HEK293 (cell line): ENCODE data around the gene NIT1.

Experiments used
- GLI4 ChIP-seq: fragments of 450-650 bp; formaldehyde crosslinking; IDR thresholded peaks from 2 replicates; pipeline ENCODE4 v1.5.1; 2016; ENCODE audit warnings: missing biosample characterization, missing genetic modification characterization
- IKZF3 ChIP-seq: fragments of 450-650 bp; IDR thresholded peaks from 2 replicates; pipeline ENCODE4 v1.5.0; 2018; ENCODE audit warnings: missing biosample characterization, mild to moderate bottlenecking, missing genetic modification characterization, moderate library complexity
- SCRT2 ChIP-seq: fragments of 450-650 bp; formaldehyde crosslinking; IDR thresholded peaks from 2 replicates; pipeline ENCODE4 v1.5.1; 2016; ENCODE audit warnings: missing biosample characterization, missing genetic modification characterization
- YY2 ChIP-seq: fragments of 450-650 bp; formaldehyde crosslinking; IDR thresholded peaks from 2 replicates; pipeline ENCODE4 v1.5.1; 2016; ENCODE audit warnings: missing biosample characterization, missing genetic modification characterization
- ZBTB10 ChIP-seq: fragments of 450-650 bp; formaldehyde crosslinking; IDR thresholded peaks from 2 replicates; pipeline ENCODE4 v1.5.1; 2016; ENCODE audit warnings: missing biosample characterization, missing genetic modification characterization
- ZNF138 ChIP-seq: fragments of 450-650 bp; formaldehyde crosslinking; IDR thresholded peaks from 2 replicates; pipeline ENCODE4 v1.5.1; 2016; ENCODE audit warnings: missing biosample characterization, missing genetic modification characterization, borderline replicate concordance
- ZNF24 ChIP-seq: fragments of 450-650 bp; formaldehyde crosslinking; IDR thresholded peaks from 2 replicates; pipeline ENCODE4 v1.5.1; 2016; ENCODE audit warnings: missing biosample characterization, missing genetic modification characterization
- ZNF335 ChIP-seq: fragments of 450-650 bp; formaldehyde crosslinking; conservative IDR thresholded peaks from 2 replicates; pipeline ENCODE4 v1.5.1; 2016; ENCODE audit warnings: missing biosample characterization, missing genetic modification characterization
- ZNF404 ChIP-seq: fragments of 450-650 bp; formaldehyde crosslinking; IDR thresholded peaks from 2 replicates; pipeline ENCODE4 v1.5.1; 2017; ENCODE audit warnings: missing biosample characterization, missing genetic modification characterization
- ZNF514 ChIP-seq: fragments of 450-650 bp; formaldehyde crosslinking; IDR thresholded peaks from 2 replicates; pipeline ENCODE4 v1.5.1; 2016; ENCODE audit warnings: missing biosample characterization, missing genetic modification characterization
- ZNF792 ChIP-seq: fragments of 450-650 bp; formaldehyde crosslinking; IDR thresholded peaks from 2 replicates; pipeline ENCODE4 v1.5.1; 2016; ENCODE audit warnings: missing biosample characterization, missing genetic modification characterization
- ZNF837 ChIP-seq: fragments of 450-650 bp; formaldehyde crosslinking; IDR thresholded peaks from 2 replicates; pipeline ENCODE4 v1.5.1; 2016; ENCODE audit warnings: missing biosample characterization, missing genetic modification characterization
- ZSCAN4 ChIP-seq: fragments of 450-650 bp; formaldehyde crosslinking; IDR thresholded peaks from 2 replicates; pipeline ENCODE4 v1.5.1; 2017; ENCODE audit warnings: missing biosample characterization, missing genetic modification characterization
- TF ChIP-seq, protein P1 (sequence below): fragments of 450-650 bp; formaldehyde crosslinking; conservative IDR thresholded peaks from 2 replicates; pipeline ENCODE4 v1.5.1; 2016; ENCODE audit warnings: low read depth, missing biosample characterization, missing genetic modification characterization
- TF ChIP-seq, protein P2 (sequence below): fragments of 450-650 bp; formaldehyde crosslinking; IDR thresholded peaks from 2 replicates; pipeline ENCODE4 v1.5.1; 2016; ENCODE audit warnings: missing biosample characterization, missing genetic modification characterization
- TF ChIP-seq, protein P3 (sequence below): fragments of 450-650 bp; formaldehyde crosslinking; IDR thresholded peaks from 2 replicates; pipeline ENCODE4 v1.5.1; 2016; ENCODE audit warnings: missing biosample characterization, missing genetic modification characterization
- TF ChIP-seq, protein P4 (sequence below): fragments of 450-650 bp; formaldehyde crosslinking; IDR thresholded peaks from 2 replicates; pipeline ENCODE4 v1.5.1; 2016; ENCODE audit warnings: missing biosample characterization, missing genetic modification characterization, borderline replicate concordance

NIT1 gene

GRCh38 chr1:161166669-161167548 is 49.0 kb downstream of the NIT1 start (continued):
- TF ChIP-seq, protein P1, sequence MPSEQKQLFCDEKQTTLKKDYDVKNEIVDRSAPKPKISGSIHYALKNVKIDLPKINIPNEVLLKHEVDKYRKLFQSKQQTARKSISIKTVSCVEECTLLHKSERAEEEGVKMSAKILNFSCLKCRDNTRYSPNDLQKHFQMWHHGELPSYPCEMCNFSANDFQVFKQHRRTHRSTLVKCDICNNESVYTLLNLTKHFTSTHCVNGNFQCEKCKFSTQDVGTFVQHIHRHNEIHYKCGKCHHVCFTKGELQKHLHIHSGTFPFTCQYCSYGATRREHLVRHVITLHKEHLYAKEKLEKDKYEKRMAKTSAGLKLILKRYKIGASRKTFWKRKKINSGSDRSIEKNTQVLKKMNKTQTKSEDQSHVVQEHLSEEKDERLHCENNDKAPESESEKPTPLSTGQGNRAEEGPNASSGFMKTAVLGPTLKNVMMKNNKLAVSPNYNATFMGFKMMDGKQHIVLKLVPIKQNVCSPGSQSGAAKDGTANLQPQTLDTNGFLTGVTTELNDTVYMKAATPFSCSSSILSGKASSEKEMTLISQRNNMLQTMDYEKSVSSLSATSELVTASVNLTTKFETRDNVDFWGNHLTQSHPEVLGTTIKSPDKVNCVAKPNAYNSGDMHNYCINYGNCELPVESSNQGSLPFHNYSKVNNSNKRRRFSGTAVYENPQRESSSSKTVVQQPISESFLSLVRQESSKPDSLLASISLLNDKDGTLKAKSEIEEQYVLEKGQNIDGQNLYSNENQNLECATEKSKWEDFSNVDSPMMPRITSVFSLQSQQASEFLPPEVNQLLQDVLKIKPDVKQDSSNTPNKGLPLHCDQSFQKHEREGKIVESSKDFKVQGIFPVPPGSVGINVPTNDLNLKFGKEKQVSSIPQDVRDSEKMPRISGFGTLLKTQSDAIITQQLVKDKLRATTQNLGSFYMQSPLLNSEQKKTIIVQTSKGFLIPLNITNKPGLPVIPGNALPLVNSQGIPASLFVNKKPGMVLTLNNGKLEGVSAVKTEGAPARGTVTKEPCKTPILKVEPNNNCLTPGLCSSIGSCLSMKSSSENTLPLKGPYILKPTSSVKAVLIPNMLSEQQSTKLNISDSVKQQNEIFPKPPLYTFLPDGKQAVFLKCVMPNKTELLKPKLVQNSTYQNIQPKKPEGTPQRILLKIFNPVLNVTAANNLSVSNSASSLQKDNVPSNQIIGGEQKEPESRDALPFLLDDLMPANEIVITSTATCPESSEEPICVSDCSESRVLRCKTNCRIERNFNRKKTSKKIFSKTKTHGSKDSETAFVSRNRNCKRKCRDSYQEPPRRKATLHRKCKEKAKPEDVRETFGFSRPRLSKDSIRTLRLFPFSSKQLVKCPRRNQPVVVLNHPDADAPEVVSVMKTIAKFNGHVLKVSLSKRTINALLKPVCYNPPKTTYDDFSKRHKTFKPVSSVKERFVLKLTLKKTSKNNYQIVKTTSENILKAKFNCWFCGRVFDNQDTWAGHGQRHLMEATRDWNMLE (tag by site-specific recombination): no peak
- TF ChIP-seq, protein P2, sequence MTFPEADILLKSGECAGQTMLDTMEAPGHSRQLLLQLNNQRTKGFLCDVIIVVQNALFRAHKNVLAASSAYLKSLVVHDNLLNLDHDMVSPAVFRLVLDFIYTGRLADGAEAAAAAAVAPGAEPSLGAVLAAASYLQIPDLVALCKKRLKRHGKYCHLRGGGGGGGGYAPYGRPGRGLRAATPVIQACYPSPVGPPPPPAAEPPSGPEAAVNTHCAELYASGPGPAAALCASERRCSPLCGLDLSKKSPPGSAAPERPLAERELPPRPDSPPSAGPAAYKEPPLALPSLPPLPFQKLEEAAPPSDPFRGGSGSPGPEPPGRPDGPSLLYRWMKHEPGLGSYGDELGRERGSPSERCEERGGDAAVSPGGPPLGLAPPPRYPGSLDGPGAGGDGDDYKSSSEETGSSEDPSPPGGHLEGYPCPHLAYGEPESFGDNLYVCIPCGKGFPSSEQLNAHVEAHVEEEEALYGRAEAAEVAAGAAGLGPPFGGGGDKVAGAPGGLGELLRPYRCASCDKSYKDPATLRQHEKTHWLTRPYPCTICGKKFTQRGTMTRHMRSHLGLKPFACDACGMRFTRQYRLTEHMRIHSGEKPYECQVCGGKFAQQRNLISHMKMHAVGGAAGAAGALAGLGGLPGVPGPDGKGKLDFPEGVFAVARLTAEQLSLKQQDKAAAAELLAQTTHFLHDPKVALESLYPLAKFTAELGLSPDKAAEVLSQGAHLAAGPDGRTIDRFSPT (tag by site-specific recombination): no peak
- TF ChIP-seq ZNF335 (tag by site-specific recombination): peak; percentile 98
- TF ChIP-seq, protein P3, sequence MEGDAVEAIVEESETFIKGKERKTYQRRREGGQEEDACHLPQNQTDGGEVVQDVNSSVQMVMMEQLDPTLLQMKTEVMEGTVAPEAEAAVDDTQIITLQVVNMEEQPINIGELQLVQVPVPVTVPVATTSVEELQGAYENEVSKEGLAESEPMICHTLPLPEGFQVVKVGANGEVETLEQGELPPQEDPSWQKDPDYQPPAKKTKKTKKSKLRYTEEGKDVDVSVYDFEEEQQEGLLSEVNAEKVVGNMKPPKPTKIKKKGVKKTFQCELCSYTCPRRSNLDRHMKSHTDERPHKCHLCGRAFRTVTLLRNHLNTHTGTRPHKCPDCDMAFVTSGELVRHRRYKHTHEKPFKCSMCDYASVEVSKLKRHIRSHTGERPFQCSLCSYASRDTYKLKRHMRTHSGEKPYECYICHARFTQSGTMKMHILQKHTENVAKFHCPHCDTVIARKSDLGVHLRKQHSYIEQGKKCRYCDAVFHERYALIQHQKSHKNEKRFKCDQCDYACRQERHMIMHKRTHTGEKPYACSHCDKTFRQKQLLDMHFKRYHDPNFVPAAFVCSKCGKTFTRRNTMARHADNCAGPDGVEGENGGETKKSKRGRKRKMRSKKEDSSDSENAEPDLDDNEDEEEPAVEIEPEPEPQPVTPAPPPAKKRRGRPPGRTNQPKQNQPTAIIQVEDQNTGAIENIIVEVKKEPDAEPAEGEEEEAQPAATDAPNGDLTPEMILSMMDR (tag by site-specific recombination): no peak
- no peak for TF ChIP-seq ZNF138 (tag by site-specific recombination)
- no peak for TF ChIP-seq ZNF24 (tag by site-specific recombination)
- no peak for TF ChIP-seq ZSCAN4
- TF ChIP-seq IKZF3 (tag by site-specific recombination): no peak
- TF ChIP-seq, protein P4, sequence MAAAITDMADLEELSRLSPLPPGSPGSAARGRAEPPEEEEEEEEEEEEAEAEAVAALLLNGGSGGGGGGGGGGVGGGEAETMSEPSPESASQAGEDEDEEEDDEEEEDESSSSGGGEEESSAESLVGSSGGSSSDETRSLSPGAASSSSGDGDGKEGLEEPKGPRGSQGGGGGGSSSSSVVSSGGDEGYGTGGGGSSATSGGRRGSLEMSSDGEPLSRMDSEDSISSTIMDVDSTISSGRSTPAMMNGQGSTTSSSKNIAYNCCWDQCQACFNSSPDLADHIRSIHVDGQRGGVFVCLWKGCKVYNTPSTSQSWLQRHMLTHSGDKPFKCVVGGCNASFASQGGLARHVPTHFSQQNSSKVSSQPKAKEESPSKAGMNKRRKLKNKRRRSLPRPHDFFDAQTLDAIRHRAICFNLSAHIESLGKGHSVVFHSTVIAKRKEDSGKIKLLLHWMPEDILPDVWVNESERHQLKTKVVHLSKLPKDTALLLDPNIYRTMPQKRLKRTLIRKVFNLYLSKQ (tag by site-specific recombination): no peak
- 0 out of 2 replicates have a peak, but pooled peaks have one; percentile 25 for TF ChIP-seq GLI4 (tag by site-specific recombination)
- no peak for TF ChIP-seq ZNF514 (tag by site-specific recombination)
- no peak for TF ChIP-seq ZNF837 (tag by site-specific recombination)
- TF ChIP-seq ZBTB10 (tag by site-specific recombination): peak; percentile 63
- TF ChIP-seq SCRT2 (tag by site-specific recombination): no peak
- TF ChIP-seq ZNF404 (tag by site-specific recombination): no peak
- TF ChIP-seq YY2 (tag by site-specific recombination): no peak
- no peak for TF ChIP-seq ZNF792 (tag by site-specific recombination)
